Tibial artery (tissue), 4 donors: ENCODE data around the gene TNN.

Source experiments
- DNase-seq, 2 donors: peaks; one replicate each; pipeline ENCODE4 v3.0.0-alpha.2; 2019
- H3K27ac ChIP-seq, 2 donors: fragments of 200-600 bp; sonication (generic) in 1 of 2; 1 replicate in 1 of 2; 2 replicates in 1 of 2; pipeline ENCODE4 v1.5.1; 2018 to 2019; ENCODE audit warnings: mild to moderate bottlenecking in 1 of 2
- H3K27me3 ChIP-seq, 2 donors: fragments of 200-600 bp; sonication (generic) in 1 of 2; one replicate each; pipeline versions ENCODE4 v1.5.1 to v1.6.0; 2016 to 2019
- H3K36me3 ChIP-seq, 3 donors: fragments of 200-600 bp; sonication (generic) in 2 of 3; one replicate each; pipeline ENCODE4 v1.5.1; 2016 to 2019; ENCODE audit warnings: mild to moderate bottlenecking in 2 of 3
- H3K4me1 ChIP-seq, 4 donors: fragments of 200-600 bp; sonication (generic) in 2 of 4; 1 replicate in 3 of 4; 2 replicates in 1 of 4; pipeline ENCODE4 v1.5.1; 2016 to 2019
- H3K4me3 ChIP-seq, 2 donors: fragments of 200-600 bp; sonication (generic) in 1 of 2; 1 replicate in 1 of 2; 2 replicates in 1 of 2; pipeline ENCODE4 v1.5.1; 2018 to 2019; ENCODE audit warnings: mild to moderate bottlenecking in 2 of 2
- H3K9me3 ChIP-seq, 3 donors: fragments of 200-600 bp; sonication (generic) in 1 of 3; one replicate each; pipeline ENCODE4 v1.5.1; 2016 to 2019
- intact Hi-C: fragments of 100-400 bp; cut with DNase I; formaldehyde crosslinking; loops from one replicate; pipeline ENCODE4 v1.15.0; 2023; ENCODE audit warnings: low total_unique reads
- TF ChIP-seq, protein P1 (sequence below), 2 experiments: fragments of 200-600 bp in 1 of 2; fragments of 450-650 bp in 1 of 2; IDR thresholded peaks; one replicate each; pipeline ENCODE4 v1.5.1; 2017 to 2019; ENCODE audit warnings: antibody characterized with exemption in 2 of 2, mild to moderate bottlenecking in 1 of 2, moderate library complexity in 1 of 2

Gene TNN

DNA sequence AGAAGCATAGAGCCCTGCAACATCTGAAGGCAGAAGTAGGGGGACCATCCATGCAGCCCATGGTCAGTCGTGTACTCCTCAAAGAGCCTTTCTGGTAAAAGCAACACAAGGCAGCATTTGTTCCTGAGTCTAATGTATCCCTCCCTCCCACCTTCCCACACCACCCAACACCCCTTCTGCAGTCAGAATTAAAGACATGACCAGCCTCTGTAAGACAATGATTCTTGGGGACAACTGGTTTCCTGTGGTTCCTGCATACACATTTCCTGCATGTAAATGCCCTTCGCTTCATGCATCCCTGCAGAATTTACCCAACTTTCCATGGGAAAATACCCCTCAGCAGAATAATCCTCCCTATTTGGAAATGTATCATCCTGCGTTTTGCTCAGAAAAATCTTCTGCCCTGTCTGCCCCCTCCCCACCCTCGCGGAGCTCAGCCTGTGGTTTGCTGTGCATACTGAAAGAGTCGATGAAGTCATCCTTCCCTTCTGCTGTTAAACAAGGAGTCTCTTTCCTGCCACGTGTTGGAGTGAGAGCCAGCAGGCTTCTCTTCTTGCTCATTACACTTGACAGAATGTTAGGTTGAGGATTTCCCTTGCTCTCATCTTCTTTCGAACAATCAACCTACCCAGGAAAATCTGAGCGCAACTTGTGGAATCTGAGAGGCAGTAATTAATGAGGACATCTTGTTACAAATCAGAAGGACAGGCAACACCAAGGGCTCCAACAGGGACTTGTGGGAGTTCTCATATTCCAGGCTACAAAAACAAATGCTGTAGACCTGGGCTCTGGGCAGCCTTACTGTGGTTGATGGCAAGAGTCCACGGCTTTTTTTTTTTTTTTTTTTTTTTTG is 4.7 kb downstream of the TNN start:
- Histone ChIP-seq H3K36me3 (no peaks in the 10 kb centered on the region), H3K9me3 (no peaks in the 10 kb centered on the region), H3K4me3 (no peak overlapping the region), H3K27ac (no peak overlapping the region), H3K27me3 (peaks cover 0 to 12% of the 10 kb centered on the region in 2 donors), H3K4me1 (peaks cover 0 to 15% (median 7%) of the 10 kb centered on the region in 4 donors)
- TF ChIP-seq, protein P1, sequence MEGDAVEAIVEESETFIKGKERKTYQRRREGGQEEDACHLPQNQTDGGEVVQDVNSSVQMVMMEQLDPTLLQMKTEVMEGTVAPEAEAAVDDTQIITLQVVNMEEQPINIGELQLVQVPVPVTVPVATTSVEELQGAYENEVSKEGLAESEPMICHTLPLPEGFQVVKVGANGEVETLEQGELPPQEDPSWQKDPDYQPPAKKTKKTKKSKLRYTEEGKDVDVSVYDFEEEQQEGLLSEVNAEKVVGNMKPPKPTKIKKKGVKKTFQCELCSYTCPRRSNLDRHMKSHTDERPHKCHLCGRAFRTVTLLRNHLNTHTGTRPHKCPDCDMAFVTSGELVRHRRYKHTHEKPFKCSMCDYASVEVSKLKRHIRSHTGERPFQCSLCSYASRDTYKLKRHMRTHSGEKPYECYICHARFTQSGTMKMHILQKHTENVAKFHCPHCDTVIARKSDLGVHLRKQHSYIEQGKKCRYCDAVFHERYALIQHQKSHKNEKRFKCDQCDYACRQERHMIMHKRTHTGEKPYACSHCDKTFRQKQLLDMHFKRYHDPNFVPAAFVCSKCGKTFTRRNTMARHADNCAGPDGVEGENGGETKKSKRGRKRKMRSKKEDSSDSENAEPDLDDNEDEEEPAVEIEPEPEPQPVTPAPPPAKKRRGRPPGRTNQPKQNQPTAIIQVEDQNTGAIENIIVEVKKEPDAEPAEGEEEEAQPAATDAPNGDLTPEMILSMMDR (IDR thresholded peaks at IDR 0.05): no peak
- DNase-seq: peak in 1 of 2 donors; percentile 25
- intact Hi-C loops: no loop called here

DNA sequence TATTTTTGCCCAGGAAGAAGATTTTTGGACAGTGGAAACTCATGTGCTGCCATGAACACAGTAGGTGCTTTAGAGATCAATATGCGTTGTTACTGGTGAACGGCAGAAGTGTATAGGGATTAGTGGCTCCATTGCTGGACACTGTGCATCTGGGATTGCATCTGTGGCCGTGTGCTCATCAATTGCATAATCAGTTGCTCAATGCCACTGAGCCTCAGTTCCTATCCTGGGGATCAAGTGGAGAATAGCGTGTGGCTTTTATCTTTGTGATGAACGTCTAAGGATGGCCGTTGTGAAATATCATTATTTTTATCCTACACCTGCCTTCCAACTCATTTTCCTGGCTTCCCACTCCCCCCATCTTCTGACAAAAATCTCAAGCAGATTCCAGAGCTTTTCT is 5.4 kb downstream of the TNN start:
- Histone ChIP-seq H3K27ac (no peak overlapping the region), H3K9me3 (no peaks in the 10 kb centered on the region), H3K4me1 (peaks cover 0 to 15% (median 7%) of the 10 kb centered on the region in 4 donors), H3K27me3 (peaks cover 0 to 12% of the 10 kb centered on the region in 2 donors), H3K4me3 (no peak overlapping the region), H3K36me3 (no peaks in the 10 kb centered on the region)
- peak in 1 of 2 donors; percentile 41 for DNase-seq
- intact Hi-C loops: no loop called here
- TF ChIP-seq, protein P1 (IDR thresholded peaks at IDR 0.05): no peak

DNA sequence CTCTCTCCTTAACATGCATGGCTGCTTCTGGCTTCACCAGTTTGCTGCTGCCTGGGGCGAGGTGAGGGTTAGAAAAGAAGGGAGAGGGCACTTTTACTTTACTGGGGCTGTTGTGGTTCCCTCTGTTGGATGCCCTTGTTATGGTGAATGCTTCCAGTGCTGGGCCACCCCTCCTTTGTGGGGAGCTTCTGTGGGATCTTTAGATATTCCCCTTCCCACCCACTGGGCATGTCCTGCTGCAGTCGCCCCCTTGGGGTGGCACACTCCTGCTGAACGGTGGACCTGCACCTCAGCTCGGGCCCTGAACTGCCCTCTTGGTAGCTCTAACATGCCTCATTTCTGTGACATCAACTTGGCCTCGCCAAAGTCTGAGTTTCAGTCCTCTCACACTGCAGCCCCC is 6.0 kb downstream of the TNN start:
- no peak overlapping the region for H3K4me3 ChIP-seq
- no peaks in the 10 kb centered on the region for H3K9me3 ChIP-seq
- H3K36me3 ChIP-seq: no peaks in the 10 kb centered on the region
- TF ChIP-seq, protein P1 (IDR thresholded peaks at IDR 0.05): no peak
- H3K27me3 ChIP-seq: peaks cover 0 to 12% of the 10 kb centered on the region in 2 donors
- no peak overlapping the region for H3K27ac ChIP-seq
- H3K4me1 ChIP-seq: peaks cover 0 to 15% (median 7%) of the 10 kb centered on the region in 4 donors
- intact Hi-C loops: no loop called here
- DNase-seq: no peak

DNA sequence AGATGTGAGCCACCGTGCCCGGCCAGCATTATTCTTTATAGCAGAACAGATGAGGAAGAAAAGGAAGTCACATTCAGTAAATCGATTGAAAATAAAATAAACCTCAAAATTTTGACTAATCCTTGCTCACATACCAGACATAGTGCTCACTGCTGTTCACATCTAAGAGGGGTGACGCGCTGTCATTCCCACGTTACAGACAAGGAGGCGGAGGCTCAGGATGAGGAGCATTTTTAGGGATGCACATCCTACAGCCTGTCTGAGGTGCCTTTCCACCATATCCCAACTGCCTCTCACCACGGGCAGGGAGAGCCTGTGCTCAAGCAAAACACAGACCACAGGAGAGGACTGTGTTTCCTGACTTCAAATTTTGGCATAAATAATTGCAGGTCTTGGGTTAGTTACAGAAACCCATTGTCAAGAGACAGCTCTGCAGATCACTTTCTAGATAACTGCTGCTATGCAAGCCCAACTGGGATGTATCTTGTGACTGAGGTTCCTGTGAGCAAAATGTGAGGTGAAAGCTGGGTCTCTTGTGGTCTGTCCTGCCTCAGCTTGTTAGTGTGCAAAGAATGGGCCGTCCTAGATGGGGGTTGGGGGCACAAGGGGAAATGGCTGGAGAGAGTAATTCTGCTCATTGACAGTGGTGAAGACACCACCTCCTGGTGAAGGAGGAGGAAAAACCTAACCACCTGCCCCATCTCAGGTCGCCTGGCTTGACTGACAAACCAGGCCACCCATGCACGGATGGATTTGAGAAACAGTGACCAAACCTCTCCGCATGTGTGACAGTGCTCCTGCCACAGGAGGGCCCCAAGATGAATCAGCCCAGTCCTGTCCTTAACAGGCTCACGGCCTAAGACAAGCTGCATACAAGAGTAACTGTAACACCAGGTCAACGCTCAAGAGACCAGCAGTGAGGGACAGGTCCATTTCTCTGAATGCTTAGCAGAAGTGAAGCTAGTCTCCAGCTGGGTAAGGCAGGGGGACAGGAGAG is 8.2 kb downstream of the TNN start:
- intact Hi-C loops: no loop called here
- TF ChIP-seq, protein P1 (IDR thresholded peaks at IDR 0.05): no peak
- Histone ChIP-seq H3K4me1 (peaks cover 0 to 15% (median 7%) of the 10 kb centered on the region in 4 donors), H3K27ac (no peak overlapping the region), H3K9me3 (no peaks in the 10 kb centered on the region), H3K27me3 (peaks cover 0 to 12% of the 10 kb centered on the region in 2 donors), H3K4me3 (no peak overlapping the region), H3K36me3 (no peaks in the 10 kb centered on the region)
- DNase-seq: no peak

DNA sequence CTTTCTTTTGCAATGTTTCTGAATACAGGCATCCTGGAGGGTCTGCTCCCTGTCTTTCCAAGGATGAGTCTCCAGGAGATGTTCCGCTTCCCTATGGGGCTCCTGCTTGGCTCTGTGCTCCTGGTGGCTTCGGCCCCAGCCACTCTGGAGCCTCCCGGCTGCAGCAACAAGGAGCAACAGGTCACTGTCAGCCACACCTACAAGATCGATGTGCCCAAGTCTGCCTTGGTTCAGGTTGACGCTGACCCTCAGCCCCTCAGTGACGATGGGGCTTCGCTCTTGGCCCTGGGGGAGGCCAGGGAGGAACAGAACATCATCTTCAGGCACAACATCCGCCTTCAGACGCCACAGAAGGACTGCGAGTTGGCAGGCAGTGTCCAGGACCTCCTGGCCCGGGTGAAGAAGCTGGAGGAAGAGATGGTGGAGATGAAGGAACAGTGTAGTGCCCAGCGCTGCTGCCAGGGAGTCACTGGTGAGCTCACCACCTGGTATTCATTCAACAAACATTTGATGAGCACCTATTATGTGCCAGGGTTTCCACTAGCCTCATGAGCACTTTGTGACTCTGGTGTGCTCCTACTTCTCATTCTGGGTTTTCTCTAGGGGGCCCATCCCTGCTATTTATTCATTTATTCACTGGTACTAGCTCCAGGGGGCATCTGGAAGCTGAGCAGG is 9.9 kb downstream of the TNN start:
- intact Hi-C loops: no loop called here
- TF ChIP-seq, protein P1 (IDR thresholded peaks at IDR 0.05): no peak

More for the DNA sequence above, 9.9 kb downstream of the TNN start:
- DNase-seq: no peak
- H3K27ac ChIP-seq: no peak overlapping the region
- peaks cover 0 to 9% (median 1%) of the 10 kb centered on the region in 4 donors for H3K4me1 ChIP-seq
- no peak overlapping the region for H3K4me3 ChIP-seq
- no peaks in the 10 kb centered on the region for H3K36me3 ChIP-seq
- H3K27me3 ChIP-seq: peaks cover 0 to 14% of the 10 kb centered on the region in 2 donors
- H3K9me3 ChIP-seq: no peaks in the 10 kb centered on the region
